ENCODE measurements around the gene HMGB4.

The HMGB4 gene

GRCh38 chr1:33837635-33838034 lies 26.2 kb upstream of the HMGB4 start:
- Histone ChIP-seq H3K27ac (no peak overlapping the region), H3K4me1 (no peaks in the 10 kb centered on the region), H3K9ac (no peak overlapping the region), H3K79me2 (no peaks in the 10 kb centered on the region), H3K36me3 (ENCODE audit: control insufficient read depth, insufficient read depth, low read length) (no peaks in the 10 kb centered on the region), H3K9me3 (ENCODE audit: control insufficient read depth, low read length) (no peaks in the 10 kb centered on the region), H3K4me2 (ENCODE audit: low read length) (no peak overlapping the region), H2AFZ (no peak overlapping the region), H3K27me3 (ENCODE audit: control insufficient read depth, insufficient read depth, low read length) (no peaks in the 10 kb centered on the region), H3K4me3 (ENCODE audit: low read depth, low read length) (no peak overlapping the region)
- no peak for TF ChIP-seq CTCF (IDR thresholded peaks at IDR 0.05)

- H3K79me2 ChIP-seq = no peaks in the 10 kb centered on the region
- no peak overlapping the region for H3K27ac ChIP-seq
- no peak overlapping the region for H3K9ac ChIP-seq
- no peak for TF ChIP-seq CTCF (IDR thresholded peaks at IDR 0.05)
- H3K36me3 ChIP-seq (ENCODE audit: control insufficient read depth, insufficient read depth, low read length) = no peaks in the 10 kb centered on the region
- H3K4me2 ChIP-seq (ENCODE audit: low read length) = no peak overlapping the region
- no peaks in the 10 kb centered on the region for H3K27me3 ChIP-seq (ENCODE audit: control insufficient read depth, insufficient read depth, low read length)
- no peaks in the 10 kb centered on the region for H3K4me1 ChIP-seq
- H2AFZ ChIP-seq = no peak overlapping the region
- no peak overlapping the region for H3K4me3 ChIP-seq (ENCODE audit: low read depth, low read length)
- H3K9me3 ChIP-seq (ENCODE audit: control insufficient read depth, low read length) = no peaks in the 10 kb centered on the region
Measured at GRCh38 chr1:33841494-33841893, 22.4 kb upstream of the HMGB4 start.

GRCh38 chr1:33842348-33842747 lies 21.5 kb upstream of the HMGB4 start:
- Histone ChIP-seq H3K9me3 (ENCODE audit: control insufficient read depth, low read length) (no peaks in the 10 kb centered on the region), H3K4me3 (ENCODE audit: low read depth, low read length) (no peak overlapping the region), H3K27ac (no peak overlapping the region), H3K4me2 (ENCODE audit: low read length) (no peak overlapping the region), H3K4me1 (no peaks in the 10 kb centered on the region), H2AFZ (no peak overlapping the region), H3K9ac (no peak overlapping the region), H3K27me3 (ENCODE audit: control insufficient read depth, insufficient read depth, low read length) (no peaks in the 10 kb centered on the region), H3K79me2 (no peaks in the 10 kb centered on the region), H3K36me3 (ENCODE audit: control insufficient read depth, insufficient read depth, low read length) (no peaks in the 10 kb centered on the region)
- no peak for TF ChIP-seq CTCF (IDR thresholded peaks at IDR 0.05)

GRCh38 chr1:33844166-33844565 lies 19.7 kb upstream of the HMGB4 start:
- H3K4me2 ChIP-seq (ENCODE audit: low read length) = no peak overlapping the region
- H3K27me3 ChIP-seq (ENCODE audit: control insufficient read depth, insufficient read depth, low read length) = no peaks in the 10 kb centered on the region
- no peaks in the 10 kb centered on the region for H3K4me1 ChIP-seq
- H2AFZ ChIP-seq = no peak overlapping the region
- no peaks in the 10 kb centered on the region for H3K79me2 ChIP-seq
- H3K4me3 ChIP-seq (ENCODE audit: low read depth, low read length) = no peak overlapping the region
- H3K27ac ChIP-seq = no peak overlapping the region
- H3K36me3 ChIP-seq (ENCODE audit: control insufficient read depth, insufficient read depth, low read length) = no peaks in the 10 kb centered on the region
- no peaks in the 10 kb centered on the region for H3K9me3 ChIP-seq (ENCODE audit: control insufficient read depth, low read length)
- no peak overlapping the region for H3K9ac ChIP-seq
- TF ChIP-seq CTCF (IDR thresholded peaks at IDR 0.05) = no peak

- Histone ChIP-seq H3K4me1 (no peaks in the 10 kb centered on the region), H3K36me3 (ENCODE audit: control insufficient read depth, insufficient read depth, low read length) (no peaks in the 10 kb centered on the region), H3K4me3 (ENCODE audit: low read depth, low read length) (no peak overlapping the region), H3K27ac (no peak overlapping the region), H3K9ac (no peak overlapping the region), H3K79me2 (no peaks in the 10 kb centered on the region), H3K4me2 (ENCODE audit: low read length) (no peak overlapping the region), H3K27me3 (ENCODE audit: control insufficient read depth, insufficient read depth, low read length) (no peaks in the 10 kb centered on the region), H3K9me3 (ENCODE audit: control insufficient read depth, low read length) (no peaks in the 10 kb centered on the region), H2AFZ (no peak overlapping the region)
- TF ChIP-seq CTCF (IDR thresholded peaks at IDR 0.05) = no peak
Measured at GRCh38 chr1:33846861-33847260, 17.0 kb upstream of the HMGB4 start.

All from parathyroid adenoma (tissue), 2 donors.